Measurements from ENCODE around the gene RAPGEF3. TPM values are rescaled to one million over a fixed set of nuclear protein-coding genes. Genes with fewer than 3 reads are reported as not detected.

The RAPGEF3 gene
- total RNA-seq, 1 donor from 2014 or later = 1.2 TPM

- Mint-ChIP-seq H3K4me1 (ENCODE audit: unreplicated experiment) (peaks cover 38% of the 10 kb centered on the region), H3K36me3 (ENCODE audit: unreplicated experiment) (no peaks in the 10 kb centered on the region), H3K4me3 (ENCODE audit: unreplicated experiment) (no peak overlapping the region), H3K27me3 (ENCODE audit: unreplicated experiment) (no peaks in the 10 kb centered on the region), H3K9me3 (ENCODE audit: unreplicated experiment) (no peaks in the 10 kb centered on the region), H3K27ac (ENCODE audit: unreplicated experiment) (peak overlapping the region; percentile 31)
- TF ChIP-seq, protein P1, sequence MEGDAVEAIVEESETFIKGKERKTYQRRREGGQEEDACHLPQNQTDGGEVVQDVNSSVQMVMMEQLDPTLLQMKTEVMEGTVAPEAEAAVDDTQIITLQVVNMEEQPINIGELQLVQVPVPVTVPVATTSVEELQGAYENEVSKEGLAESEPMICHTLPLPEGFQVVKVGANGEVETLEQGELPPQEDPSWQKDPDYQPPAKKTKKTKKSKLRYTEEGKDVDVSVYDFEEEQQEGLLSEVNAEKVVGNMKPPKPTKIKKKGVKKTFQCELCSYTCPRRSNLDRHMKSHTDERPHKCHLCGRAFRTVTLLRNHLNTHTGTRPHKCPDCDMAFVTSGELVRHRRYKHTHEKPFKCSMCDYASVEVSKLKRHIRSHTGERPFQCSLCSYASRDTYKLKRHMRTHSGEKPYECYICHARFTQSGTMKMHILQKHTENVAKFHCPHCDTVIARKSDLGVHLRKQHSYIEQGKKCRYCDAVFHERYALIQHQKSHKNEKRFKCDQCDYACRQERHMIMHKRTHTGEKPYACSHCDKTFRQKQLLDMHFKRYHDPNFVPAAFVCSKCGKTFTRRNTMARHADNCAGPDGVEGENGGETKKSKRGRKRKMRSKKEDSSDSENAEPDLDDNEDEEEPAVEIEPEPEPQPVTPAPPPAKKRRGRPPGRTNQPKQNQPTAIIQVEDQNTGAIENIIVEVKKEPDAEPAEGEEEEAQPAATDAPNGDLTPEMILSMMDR (IDR thresholded peaks at IDR 0.05) = no peak
- DNase-seq (ENCODE audit: extremely low spot score, unreplicated experiment) = no peak
Measured at GRCh38 chr12:47775100-47775911, 16.6 kb upstream of the RAPGEF3 start.

- H3K4me3 Mint-ChIP-seq (ENCODE audit: unreplicated experiment) = no peak overlapping the region
- H3K27me3 Mint-ChIP-seq (ENCODE audit: unreplicated experiment) = no peaks in the 10 kb centered on the region
- peaks cover 38% of the 10 kb centered on the region for H3K4me1 Mint-ChIP-seq (ENCODE audit: unreplicated experiment)
- no peak overlapping the region for H3K27ac Mint-ChIP-seq (ENCODE audit: unreplicated experiment)
- H3K36me3 Mint-ChIP-seq (ENCODE audit: unreplicated experiment) = no peaks in the 10 kb centered on the region
- TF ChIP-seq, protein P1 (IDR thresholded peaks at IDR 0.05) = no peak
- no peaks in the 10 kb centered on the region for H3K9me3 Mint-ChIP-seq (ENCODE audit: unreplicated experiment)
- no peak for DNase-seq (ENCODE audit: extremely low spot score, unreplicated experiment)
Measured at GRCh38 chr12:47774663-47775062, 16.0 kb upstream of the RAPGEF3 start.

DNA sequence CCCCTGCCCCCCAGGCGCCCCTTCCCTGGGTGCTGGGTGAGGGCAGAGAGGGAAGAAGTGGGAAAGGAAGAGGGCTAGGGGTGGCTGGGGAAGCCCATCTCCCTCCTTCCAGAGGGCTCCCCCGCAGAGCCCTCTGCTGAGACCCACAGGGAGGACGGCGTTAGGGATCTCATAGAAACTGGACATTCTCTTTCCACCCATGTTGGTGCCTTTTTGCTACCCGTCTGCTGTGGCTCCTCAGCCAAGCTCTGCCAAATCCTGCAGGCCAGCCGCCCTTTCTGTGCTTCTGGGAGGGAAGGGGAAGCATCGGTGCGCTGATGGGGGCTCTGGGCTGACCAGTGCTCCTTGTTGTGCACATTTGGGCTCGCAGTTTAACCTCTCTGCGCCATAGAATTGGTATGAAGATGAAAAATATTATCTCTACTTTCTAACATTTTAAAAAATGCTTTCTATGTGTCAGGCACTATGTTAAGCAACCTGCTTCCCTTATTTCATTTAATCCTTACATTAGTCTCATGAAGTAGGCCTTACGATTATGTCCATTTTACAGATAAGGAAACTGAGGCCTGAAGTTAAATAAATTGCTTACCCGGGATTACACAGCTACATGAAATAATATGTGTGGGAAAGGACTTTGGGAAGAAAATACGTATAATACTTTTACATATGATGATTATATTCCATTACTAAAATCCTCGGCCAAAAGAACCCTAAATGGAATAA lies 15.3 kb upstream of the RAPGEF3 start:
- H3K9me3 Mint-ChIP-seq (ENCODE audit: unreplicated experiment) = no peaks in the 10 kb centered on the region
- H3K36me3 Mint-ChIP-seq (ENCODE audit: unreplicated experiment) = no peaks in the 10 kb centered on the region
- H3K27ac Mint-ChIP-seq (ENCODE audit: unreplicated experiment) = no peak overlapping the region
- no peak for DNase-seq (ENCODE audit: extremely low spot score, unreplicated experiment)
- peak overlapping the region; percentile 84 for H3K4me3 Mint-ChIP-seq (ENCODE audit: unreplicated experiment)
- peaks cover 36% of the 10 kb centered on the region for H3K4me1 Mint-ChIP-seq (ENCODE audit: unreplicated experiment)
- TF ChIP-seq, protein P1 (IDR thresholded peaks at IDR 0.05) = no peak
- H3K27me3 Mint-ChIP-seq (ENCODE audit: unreplicated experiment) = no peaks in the 10 kb centered on the region

DNA sequence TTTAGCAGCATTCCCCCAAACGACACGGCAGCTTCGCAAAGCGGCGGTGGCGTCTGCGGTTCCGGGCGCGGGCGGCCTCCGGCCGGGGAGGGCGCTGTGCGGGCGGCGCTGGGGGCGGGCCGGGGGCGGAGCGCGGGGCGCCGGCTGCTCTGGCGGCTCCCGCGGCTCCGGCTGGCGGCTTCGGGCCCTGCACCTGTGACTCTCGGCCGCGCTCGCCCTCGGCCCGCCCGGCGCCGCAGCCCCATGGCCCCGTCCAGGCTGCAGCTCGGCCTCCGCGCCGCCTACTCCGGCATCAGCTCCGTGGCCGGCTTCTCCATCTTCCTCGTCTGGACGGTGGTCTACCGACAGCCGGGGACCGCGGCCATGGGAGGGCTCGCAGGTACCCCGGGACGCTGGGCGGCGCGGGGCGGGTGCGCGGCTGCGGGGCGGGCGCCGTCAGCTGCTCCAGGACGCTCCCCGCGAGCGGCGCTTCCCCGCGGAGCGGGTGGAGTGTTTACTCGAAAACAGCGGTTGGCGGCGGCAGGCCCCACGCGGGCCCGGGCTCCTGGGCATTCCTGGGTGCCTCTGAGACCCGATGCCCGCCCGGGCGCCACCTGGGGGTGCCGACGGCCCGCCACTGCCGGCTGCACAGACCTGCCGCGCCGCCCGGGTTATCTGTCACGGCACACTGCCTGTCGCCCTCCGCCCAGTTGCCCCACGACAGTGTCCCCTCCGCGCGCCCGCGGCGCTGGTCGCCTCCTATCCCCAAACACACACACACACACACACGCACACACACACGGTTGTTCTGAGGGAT lies 14.6 kb upstream of the RAPGEF3 start, which contains the start of gene SLC48A1:
SLC48A1 (plus strand) TSS at position 177 of the 796 bp plus-strand sequence; CDS start at position 244, 67 bp downstream.
- TF ChIP-seq, protein P1 (IDR thresholded peaks at IDR 0.05) = peak; percentile 43
- Mint-ChIP-seq H3K4me3 (ENCODE audit: unreplicated experiment) (peak within 1 kb of the TSS; percentile 84), H3K9me3 (ENCODE audit: unreplicated experiment) (no peaks in the 10 kb centered on the region), H3K4me1 (ENCODE audit: unreplicated experiment) (peaks cover 34% of the 10 kb centered on the region), H3K36me3 (ENCODE audit: unreplicated experiment) (no peaks in the 10 kb centered on the region), H3K27ac (ENCODE audit: unreplicated experiment) (peak within 1 kb of the TSS; percentile 32), H3K27me3 (ENCODE audit: unreplicated experiment) (no peaks in the 10 kb centered on the region)
- DNase-seq (ENCODE audit: extremely low spot score, unreplicated experiment) = peak; percentile 90

Data from osteocyte (in vitro differentiated cells).